Spleen (tissue), 11 donors: ENCODE measurements around the gene JSRP1. TPM values are rescaled to one million over a fixed set of nuclear protein-coding genes. Genes with fewer than 3 reads are reported as not detected.

ENCODE experiments used
- DNase-seq: peaks from one replicate; pipeline ENCODE4 v3.0.0-alpha.2; 2020
- H3K27ac ChIP-seq, 8 donors: fragments of 200-600 bp; sonication (generic) in 7 of 8; 1 replicate in 4 of 8; 2 replicates in 4 of 8; pipeline versions ENCODE4 v1.5.0 to v1.8.0; 2016 to 2021; ENCODE audit warnings: inconsistent platforms in 4 of 8, mild to moderate bottlenecking in 4 of 8, moderate library complexity in 1 of 8
- H3K27me3 ChIP-seq, 7 donors: fragments of 200-600 bp; sonication (generic) in 6 of 7; replicated peaks in 1 of 7; 1 replicate in 4 of 7; 2 replicates in 3 of 7; pipeline versions ENCODE4 v1.5.0 to v1.8.0; 2016 to 2021; ENCODE audit warnings: inconsistent platforms in 3 of 7, mild to moderate bottlenecking in 1 of 7
- H3K36me3 ChIP-seq, 6 donors: fragments of 200-600 bp; sonication (generic) in 5 of 6; 1 replicate in 4 of 6; 2 replicates in 2 of 6; pipeline versions ENCODE4 v1.5.0 to v1.8.0; 2016 to 2021; ENCODE audit warnings: inconsistent platforms in 2 of 6
- H3K4me1 ChIP-seq, 6 donors: fragments of 200-600 bp; sonication (generic) in 5 of 6; 1 replicate in 3 of 6; 2 replicates in 3 of 6; pipeline versions ENCODE4 v1.5.0 to v1.8.0; 2016 to 2021; ENCODE audit warnings: inconsistent platforms in 3 of 6
- H3K4me3 ChIP-seq, 8 donors: fragments of 200-600 bp; sonication (generic) in 7 of 8; 1 replicate in 4 of 8; 2 replicates in 4 of 8; pipeline versions ENCODE4 v1.5.0 to v1.8.0; 2016 to 2021; ENCODE audit warnings: inconsistent platforms in 4 of 8, mild to moderate bottlenecking in 4 of 8, moderate library complexity in 2 of 8
- H3K9me3 ChIP-seq, 8 donors: fragments of 200-600 bp; sonication (generic) in 7 of 8; 1 replicate in 4 of 8; 2 replicates in 4 of 8; pipeline versions ENCODE4 v1.5.0 to v1.8.0; 2016 to 2021; ENCODE audit warnings: inconsistent platforms in 4 of 8
- POLR2A ChIP-seq, 3 donors: fragments of 450-650 bp; IDR thresholded peaks; one replicate each; pipeline ENCODE4 v1.5.1; 2017; ENCODE audit warnings: antibody characterized with exemption in 3 of 3, mild to moderate bottlenecking in 1 of 3
- POLR2AphosphoS5 ChIP-seq, 3 donors: sonication (generic); formaldehyde crosslinking; IDR thresholded peaks; one replicate each; pipeline ENCODE4 v1.5.1; 2017; ENCODE audit warnings: antibody characterized with exemption in 3 of 3
- WGBS, 5 donors: extraction: QIAGEN DNeasy Blood & Tissue Kit in 3 of 5; methylation state at CpG; one replicate each; pipeline versions ENCODE4 v1.1.5 to v1.1.7; 2013 to 2018; 5-methylcytosine and 5-hydroxymethylcytosine counted together
- intact Hi-C: fragments of 100-400 bp; cut with DNase I; formaldehyde crosslinking; loops from one replicate; pipeline ENCODE4 v1.15.0; 2023; ENCODE audit warnings: low total_unique reads
- polyA plus RNA-seq, 3 donors: library from polyadenylated mRNA; stranded (reverse); fragments of 200-250 nt; gene quantifications; one replicate each; pipeline ENCODE4 v1.2.1, GENCODE V29; 2013
- total RNA-seq, 7 donors: library from RNA; depleted of rRNA in 3 of 7; stranded (reverse); fragments of >200 nt in 3 of 7; fragmentation: NEBNext Ultra II Directional in 4 of 7; extraction: Animal tissue kit (Norgen Biotek cat#: 25700) in 4 of 7; gene quantifications; one replicate each; pipeline versions ENCODE4 v1.1.0 to v1.2.1, GENCODE V29; 2016 to 2021
- TF ChIP-seq, protein P1 (sequence below), 11 experiments: fragments of 200-600 bp in 7 of 11; fragments of 450-650 bp in 4 of 11; sonication (generic) in 4 of 11; IDR thresholded peaks in 8 of 11; conservative IDR thresholded peaks in 3 of 11; 1 replicate in 7 of 11; 2 replicates in 4 of 11; pipeline versions ENCODE4 v1.4.0 to v1.8.0; 2016 to 2021; ENCODE audit warnings: antibody characterized with exemption in 11 of 11, inconsistent platforms in 4 of 11, mild to moderate bottlenecking in 1 of 11
- donor health status: healthy with polysubstance abuse.
- donor health status: DM: no; HTN: no; CAD: no; lungs with moderate emphysema.
- donor health status: DM: no; HTN: no; CAD: no.
- donor health status: Bipolar disorder and iron deficiency.
- donor health status: healthy.
- donor health status: DM: no; HTN: no; CAD: no.
- donor health status: DM: yes; HTN: yes; CAD: no.

Gene JSRP1
- total and polyA plus RNA-seq, 10 donors = 1.2 to 4.8 (median 3.1) TPM

DNA sequence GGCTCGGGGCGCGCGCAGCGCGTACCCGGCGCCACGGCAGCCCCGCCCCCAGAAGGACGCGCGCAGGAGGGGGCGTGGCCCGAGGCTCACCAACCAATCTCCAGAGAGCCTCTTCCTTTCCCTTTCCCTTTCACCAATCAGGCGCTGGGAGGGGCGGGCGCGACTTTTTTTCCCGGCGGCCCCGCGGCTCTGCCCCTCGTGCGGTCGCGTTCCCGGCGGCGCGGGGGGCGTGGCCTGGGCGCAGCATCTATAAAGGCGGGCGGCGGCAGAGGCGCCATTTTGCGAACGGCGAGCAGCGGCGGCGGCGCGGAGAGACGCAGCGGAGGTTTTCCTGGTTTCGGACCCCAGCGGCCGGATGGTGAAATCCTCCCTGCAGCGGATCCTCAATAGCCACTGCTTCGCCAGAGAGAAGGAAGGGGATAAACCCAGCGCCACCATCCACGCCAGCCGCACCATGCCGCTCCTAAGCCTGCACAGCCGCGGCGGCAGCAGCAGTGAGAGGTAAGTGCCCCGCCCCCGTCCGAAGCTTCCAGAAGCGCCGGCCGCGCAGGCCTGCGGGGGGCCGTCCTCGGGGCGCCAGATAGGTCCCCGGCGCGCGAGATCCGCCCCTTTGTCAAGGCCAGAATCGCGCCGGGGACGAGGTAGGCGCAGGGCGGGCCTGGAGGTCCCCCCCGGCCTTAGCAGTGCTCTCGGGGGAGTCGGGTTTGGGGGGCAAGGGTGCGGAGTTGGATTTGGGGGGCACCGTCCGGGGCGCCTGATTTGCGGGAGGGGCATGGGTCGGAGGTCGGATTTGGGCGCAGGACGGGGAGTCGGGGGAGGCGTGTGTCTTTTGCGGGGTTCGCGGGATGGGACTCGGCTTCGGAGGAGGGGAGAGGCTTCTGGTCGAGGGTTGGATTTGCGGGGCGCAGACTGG lies 13.3 kb upstream of the JSRP1 start:
- Histone ChIP-seq H3K27me3 (no peaks in the 10 kb centered on the region), H3K27ac (peak overlapping the region; percentile 93 to 100 (median 100)), H3K4me3 (peak overlapping the region; percentile 92 to 100 (median 98)), H3K9me3 (no peaks in the 10 kb centered on the region), H3K4me1 (peaks cover 47 to 83% (median 80%) of the 10 kb centered on the region in 6 donors), H3K36me3 (peaks cover 0 to 34% (median 21%) of the 10 kb centered on the region in 6 donors)
- 1 to 2% (median 1%) methylated on average over 71 to 103 of the region's 103 CpGs for WGBS, 5 donors
- TF ChIP-seq POLR2AphosphoS5 (IDR thresholded peaks at IDR 0.05) (peak; percentile 100), POLR2A (IDR thresholded peaks at IDR 0.05) (peak; percentile 99 to 100 (median 99))
- TF ChIP-seq, protein P1, sequence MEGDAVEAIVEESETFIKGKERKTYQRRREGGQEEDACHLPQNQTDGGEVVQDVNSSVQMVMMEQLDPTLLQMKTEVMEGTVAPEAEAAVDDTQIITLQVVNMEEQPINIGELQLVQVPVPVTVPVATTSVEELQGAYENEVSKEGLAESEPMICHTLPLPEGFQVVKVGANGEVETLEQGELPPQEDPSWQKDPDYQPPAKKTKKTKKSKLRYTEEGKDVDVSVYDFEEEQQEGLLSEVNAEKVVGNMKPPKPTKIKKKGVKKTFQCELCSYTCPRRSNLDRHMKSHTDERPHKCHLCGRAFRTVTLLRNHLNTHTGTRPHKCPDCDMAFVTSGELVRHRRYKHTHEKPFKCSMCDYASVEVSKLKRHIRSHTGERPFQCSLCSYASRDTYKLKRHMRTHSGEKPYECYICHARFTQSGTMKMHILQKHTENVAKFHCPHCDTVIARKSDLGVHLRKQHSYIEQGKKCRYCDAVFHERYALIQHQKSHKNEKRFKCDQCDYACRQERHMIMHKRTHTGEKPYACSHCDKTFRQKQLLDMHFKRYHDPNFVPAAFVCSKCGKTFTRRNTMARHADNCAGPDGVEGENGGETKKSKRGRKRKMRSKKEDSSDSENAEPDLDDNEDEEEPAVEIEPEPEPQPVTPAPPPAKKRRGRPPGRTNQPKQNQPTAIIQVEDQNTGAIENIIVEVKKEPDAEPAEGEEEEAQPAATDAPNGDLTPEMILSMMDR (IDR thresholded peaks at IDR 0.05 in 8 of 11, conservative IDR thresholded peaks at IDR 0.05 in 3 of 11) = peak in 10 of 11 experiments; percentile 12 to 53 (median 39)
- DNase-seq = peak; percentile 98
- intact Hi-C loops = loop anchor here (2.0 to 5.0 kb wide), 2 partner anchors 31 to 112 kb away; no protein-coding TSS in a partner anchor

DNA sequence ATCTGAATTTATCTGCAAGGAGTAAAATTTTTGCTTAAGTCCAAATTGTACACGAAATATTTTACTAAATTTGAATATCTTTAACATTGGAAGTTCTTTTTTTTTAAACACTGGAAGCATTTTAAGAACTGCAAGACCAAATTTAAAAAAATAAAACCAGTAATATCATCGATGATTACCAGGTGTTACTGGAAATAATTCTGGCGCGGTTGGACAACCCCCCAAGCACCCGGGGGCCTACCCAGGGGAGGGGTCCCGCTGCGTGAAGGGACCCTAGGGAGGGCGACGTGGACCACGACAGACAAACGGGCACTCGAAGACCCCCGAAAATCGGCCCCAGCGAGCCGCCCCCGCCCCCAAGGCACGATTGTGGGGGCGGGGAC lies 12.6 kb upstream of the JSRP1 start:
- intact Hi-C loops = no loop called here
- WGBS, 5 donors = 1 to 3% (median 1%) methylated on average over 16 to 19 of the region's 19 CpGs
- Histone ChIP-seq H3K27ac (peak overlapping the region; percentile 93 to 100 (median 100)), H3K9me3 (no peaks in the 10 kb centered on the region), H3K27me3 (no peaks in the 10 kb centered on the region), H3K4me3 (peak overlapping the region; percentile 52 to 100 (median 98)), H3K4me1 (peaks cover 40 to 83% (median 79%) of the 10 kb centered on the region in 6 donors), H3K36me3 (peaks cover 0 to 28% (median 21%) of the 10 kb centered on the region in 6 donors)
- no peak for DNase-seq
- TF ChIP-seq POLR2AphosphoS5 (IDR thresholded peaks at IDR 0.05) = no peak
- TF ChIP-seq, protein P1 (IDR thresholded peaks at IDR 0.05 in 8 of 11, conservative IDR thresholded peaks at IDR 0.05 in 3 of 11) = no peak

DNA sequence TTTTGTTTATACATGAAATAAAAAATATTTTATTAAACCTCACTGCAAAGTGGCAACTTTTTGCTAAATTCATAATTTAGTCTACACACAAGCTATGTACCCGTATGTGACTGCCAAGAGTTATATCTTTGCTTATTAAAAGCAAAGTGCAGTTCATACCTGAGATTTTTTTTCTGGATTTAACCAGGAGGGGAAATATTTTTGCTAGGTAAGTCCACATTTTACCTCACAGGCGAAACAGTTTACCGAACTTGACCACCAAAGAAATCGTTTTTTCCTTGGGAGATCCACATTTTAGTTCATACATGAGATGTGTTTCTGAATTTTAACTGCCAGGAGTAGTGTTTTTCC lies 12.2 kb upstream of the JSRP1 start:
- Histone ChIP-seq H3K9me3 (no peaks in the 10 kb centered on the region), H3K27me3 (no peaks in the 10 kb centered on the region), H3K36me3 (peaks cover 0 to 24% (median 21%) of the 10 kb centered on the region in 6 donors), H3K4me1 (peaks cover 36 to 83% (median 79%) of the 10 kb centered on the region in 6 donors), H3K27ac (peak overlapping the region in 6 of 8 donors; percentile 98 to 100 (median 100)), H3K4me3 (peak overlapping the region in 6 of 8 donors; percentile 52 to 100 (median 99))
- WGBS, 5 donors = 78 to 88% (median 82%) methylated on average over 4 of the region's 4 CpGs
- TF ChIP-seq, protein P1 (IDR thresholded peaks at IDR 0.05 in 8 of 11, conservative IDR thresholded peaks at IDR 0.05 in 3 of 11) = no peak
- TF ChIP-seq POLR2AphosphoS5 (IDR thresholded peaks at IDR 0.05) = no peak
- no peak for TF ChIP-seq POLR2A (IDR thresholded peaks at IDR 0.05)
- intact Hi-C loops = no loop called here
- DNase-seq = no peak
